Activated B cell treated with CpG ODN at 0.5 μM for 24 hours (primary cell): Measurements from ENCODE around the gene CADPS2. TPM values are rescaled to one million over a fixed set of nuclear protein-coding genes. Genes with fewer than 3 reads are reported as not detected.

ENCODE experiments used
- ATAC-seq: fragments of 200-7000 bp; cut with Tn5 transposase; one replicate; pipeline ENCODE4 v1.10.0; 2021; ENCODE audit warnings: low read depth, mild to moderate bottlenecking, moderate library complexity
- CTCF ChIA-PET: fragments of 350-600 bp; sonication (Branson Sonifier 250); formaldehyde crosslinking; loops from one replicate; lab custom pipeline; 2021; ENCODE audit warnings: antibody characterized with exemption; lab: Charles Lee
- POLR2A ChIA-PET: fragments of 350-600 bp; sonication (Branson Sonifier 250); formaldehyde crosslinking; loops from one replicate; lab custom pipeline; 2021; ENCODE audit warnings: antibody characterized with exemption; lab: Charles Lee
- DNase-seq: peaks from one replicate; pipeline ENCODE4 v3.0.0; 2022
- H3K27ac Mint-ChIP-seq: one replicate; pipeline ENCODE4 v1.8.0; 2020; ENCODE audit warnings: mixed read lengths
- H3K27me3 Mint-ChIP-seq: one replicate; pipeline ENCODE4 v1.8.0; 2021; ENCODE audit warnings: mixed read lengths
- H3K36me3 Mint-ChIP-seq: one replicate; pipeline ENCODE4 v1.8.0; 2021; ENCODE audit warnings: low read depth, mixed read lengths
- H3K4me1 Mint-ChIP-seq: one replicate; pipeline ENCODE4 v1.8.0; 2021; ENCODE audit warnings: mixed read lengths
- H3K4me3 Mint-ChIP-seq: one replicate; pipeline ENCODE4 v1.8.0; 2020; ENCODE audit warnings: mild to moderate bottlenecking, mixed read lengths
- H3K9me3 Mint-ChIP-seq: one replicate; pipeline ENCODE4 v1.8.0; 2020; ENCODE audit warnings: mixed read lengths
- intact Hi-C: fragments of 100-400 bp; cut with micrococcal nuclease; formaldehyde crosslinking; loops from one replicate; pipeline ENCODE4 v1.15.1; 2024
- total RNA-seq: library from RNA; stranded (reverse); gene quantifications from 2 replicates; pipeline ENCODE4 v1.2.3, GENCODE V29; 2022
- TF ChIP-seq, protein P1 (sequence below): fragments of 200-600 bp; IDR thresholded peaks from one replicate; pipeline ENCODE4 v1.8.0; 2022; ENCODE audit warnings: antibody characterized with exemption, mild to moderate bottlenecking

CADPS2 gene
- total RNA-seq, 1 donor from 2014 or later: not detected

DNA sequence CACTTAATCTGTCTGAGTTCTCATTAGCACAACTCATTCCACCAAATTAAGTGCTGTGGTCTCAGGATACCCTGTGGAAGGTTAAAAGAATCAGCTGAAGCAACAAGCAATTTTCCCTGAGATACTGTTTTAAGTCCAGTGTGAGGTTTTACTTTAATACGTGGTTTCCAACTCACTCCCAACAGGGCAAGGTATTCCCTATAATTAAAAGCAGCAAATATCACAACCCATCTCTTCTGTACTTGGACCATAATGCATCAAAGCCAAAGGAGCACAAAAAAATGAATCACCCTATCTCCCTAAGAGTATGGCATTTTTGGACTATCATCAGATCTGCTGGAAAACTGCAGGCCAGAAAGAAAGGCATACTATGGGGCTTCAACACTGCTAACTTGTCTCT lies 4.9 kb downstream of the CADPS2 start:
- peaks cover 24% of the 10 kb centered on the region for H3K27me3 Mint-ChIP-seq
- H3K9me3 Mint-ChIP-seq: no peaks in the 10 kb centered on the region
- no peaks in the 10 kb centered on the region for H3K36me3 Mint-ChIP-seq
- ATAC-seq (no peak), DNase-seq (no peak)
- ChIA-PET CTCF (no interaction called here), POLR2A (no interaction called here)
- H3K4me3 Mint-ChIP-seq: no peak overlapping the region
- TF ChIP-seq, protein P1, sequence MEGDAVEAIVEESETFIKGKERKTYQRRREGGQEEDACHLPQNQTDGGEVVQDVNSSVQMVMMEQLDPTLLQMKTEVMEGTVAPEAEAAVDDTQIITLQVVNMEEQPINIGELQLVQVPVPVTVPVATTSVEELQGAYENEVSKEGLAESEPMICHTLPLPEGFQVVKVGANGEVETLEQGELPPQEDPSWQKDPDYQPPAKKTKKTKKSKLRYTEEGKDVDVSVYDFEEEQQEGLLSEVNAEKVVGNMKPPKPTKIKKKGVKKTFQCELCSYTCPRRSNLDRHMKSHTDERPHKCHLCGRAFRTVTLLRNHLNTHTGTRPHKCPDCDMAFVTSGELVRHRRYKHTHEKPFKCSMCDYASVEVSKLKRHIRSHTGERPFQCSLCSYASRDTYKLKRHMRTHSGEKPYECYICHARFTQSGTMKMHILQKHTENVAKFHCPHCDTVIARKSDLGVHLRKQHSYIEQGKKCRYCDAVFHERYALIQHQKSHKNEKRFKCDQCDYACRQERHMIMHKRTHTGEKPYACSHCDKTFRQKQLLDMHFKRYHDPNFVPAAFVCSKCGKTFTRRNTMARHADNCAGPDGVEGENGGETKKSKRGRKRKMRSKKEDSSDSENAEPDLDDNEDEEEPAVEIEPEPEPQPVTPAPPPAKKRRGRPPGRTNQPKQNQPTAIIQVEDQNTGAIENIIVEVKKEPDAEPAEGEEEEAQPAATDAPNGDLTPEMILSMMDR: no peak
- H3K4me1 Mint-ChIP-seq: peaks cover 4% of the 10 kb centered on the region
- no peak overlapping the region for H3K27ac Mint-ChIP-seq
- intact Hi-C loops: no loop called here

DNA sequence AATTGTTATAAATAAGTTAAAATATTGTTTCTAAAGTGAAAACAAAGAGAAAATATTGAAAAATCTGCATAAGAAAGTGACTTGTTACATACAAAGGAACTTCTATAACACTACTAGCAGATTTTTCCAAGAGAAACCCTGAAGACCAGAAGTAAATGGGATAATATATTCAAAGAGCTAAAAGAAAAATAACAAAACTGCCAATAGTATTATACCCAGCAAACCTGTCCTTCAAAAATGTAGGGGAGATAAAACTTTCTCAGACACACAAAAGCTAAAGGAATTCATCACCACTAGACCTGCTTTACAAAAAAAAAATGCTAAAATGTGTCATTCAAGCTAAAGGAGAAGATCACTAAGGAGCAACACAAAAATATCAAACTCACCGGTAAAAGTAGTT lies 17.0 kb downstream of the CADPS2 start:
- Mint-ChIP-seq H3K4me1 (no peaks in the 10 kb centered on the region), H3K9me3 (peaks cover 30% of the 10 kb centered on the region), H3K27ac (no peak overlapping the region), H3K4me3 (no peak overlapping the region), H3K27me3 (no peaks in the 10 kb centered on the region), H3K36me3 (no peaks in the 10 kb centered on the region)
- DNase-seq: no peak
- ChIA-PET POLR2A (no interaction called here), CTCF (no interaction called here)
- ATAC-seq: no peak
- intact Hi-C loops: no loop called here
- TF ChIP-seq, protein P1: no peak

GRCh38 chr7:122867471-122867980 lies 18.7 kb downstream of the CADPS2 start:
- ChIA-PET CTCF (no interaction called here), POLR2A (no interaction called here)
- Mint-ChIP-seq H3K27me3 (no peaks in the 10 kb centered on the region), H3K9me3 (peaks cover 25% of the 10 kb centered on the region), H3K27ac (no peak overlapping the region), H3K4me3 (no peak overlapping the region), H3K4me1 (no peaks in the 10 kb centered on the region), H3K36me3 (no peaks in the 10 kb centered on the region)
- TF ChIP-seq, protein P1: no peak
- ATAC-seq (no peak), DNase-seq (no peak)
- intact Hi-C loops: no loop called here

- ChIA-PET POLR2A (no interaction called here), CTCF (no interaction called here)
- H3K36me3 Mint-ChIP-seq: no peaks in the 10 kb centered on the region
- ATAC-seq (no peak), DNase-seq (no peak)
- H3K4me3 Mint-ChIP-seq: no peak overlapping the region
- no peaks in the 10 kb centered on the region for H3K27me3 Mint-ChIP-seq
- H3K4me1 Mint-ChIP-seq: no peaks in the 10 kb centered on the region
- no peak overlapping the region for H3K27ac Mint-ChIP-seq
- TF ChIP-seq, protein P1: no peak
- intact Hi-C loops: no loop called here
- H3K9me3 Mint-ChIP-seq: peaks cover 21% of the 10 kb centered on the region
These were observed 21.4 kb downstream of the CADPS2 start for GRCh38 chr7:122864838-122865237.

DNA sequence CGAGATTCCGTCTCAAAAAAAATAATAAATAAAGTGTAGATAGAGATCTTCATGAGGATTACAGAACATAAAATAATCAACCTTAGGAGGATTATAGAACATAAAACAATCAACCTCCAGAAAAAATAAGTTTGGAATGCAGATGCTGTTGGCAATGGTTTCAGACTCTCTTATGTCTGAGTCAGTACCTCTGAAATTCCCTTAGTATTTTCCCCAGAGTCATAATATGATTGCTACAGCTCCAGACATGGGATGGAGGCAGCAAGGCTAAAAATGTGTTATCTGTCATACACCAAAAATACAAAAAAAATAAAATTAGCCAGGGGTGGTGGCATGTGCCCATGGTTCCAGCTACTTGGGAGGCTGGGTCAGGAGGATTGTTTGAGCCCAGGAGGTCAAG lies 22.2 kb downstream of the CADPS2 start:
- ATAC-seq (no peak), DNase-seq (no peak)
- POLR2A ChIA-PET: no interaction called here
- intact Hi-C loops: no loop called here
- peaks cover 14% of the 10 kb centered on the region for H3K9me3 Mint-ChIP-seq
- no peaks in the 10 kb centered on the region for H3K36me3 Mint-ChIP-seq
- H3K27ac Mint-ChIP-seq: no peak overlapping the region
- no peaks in the 10 kb centered on the region for H3K27me3 Mint-ChIP-seq
- no peaks in the 10 kb centered on the region for H3K4me1 Mint-ChIP-seq
- TF ChIP-seq, protein P1: no peak
- no peak overlapping the region for H3K4me3 Mint-ChIP-seq
- CTCF ChIA-PET: no interaction called here
